HG03460 (cell line): ENCODE results near the gene DCAF10.
"Not testable (repeated sequence)": the region's sequence is repeated elsewhere in the genome, so short reads cannot be mapped to it uniquely, and the experiment has no call there.

ENCODE experiments used
- ATAC-seq: cut with Tn5 transposase; IDR thresholded peaks from one replicate; pipeline ENCODE4 v1.9.1; 2021; ENCODE audit not compliant: unreplicated experiment

The DCAF10 gene, protein sequence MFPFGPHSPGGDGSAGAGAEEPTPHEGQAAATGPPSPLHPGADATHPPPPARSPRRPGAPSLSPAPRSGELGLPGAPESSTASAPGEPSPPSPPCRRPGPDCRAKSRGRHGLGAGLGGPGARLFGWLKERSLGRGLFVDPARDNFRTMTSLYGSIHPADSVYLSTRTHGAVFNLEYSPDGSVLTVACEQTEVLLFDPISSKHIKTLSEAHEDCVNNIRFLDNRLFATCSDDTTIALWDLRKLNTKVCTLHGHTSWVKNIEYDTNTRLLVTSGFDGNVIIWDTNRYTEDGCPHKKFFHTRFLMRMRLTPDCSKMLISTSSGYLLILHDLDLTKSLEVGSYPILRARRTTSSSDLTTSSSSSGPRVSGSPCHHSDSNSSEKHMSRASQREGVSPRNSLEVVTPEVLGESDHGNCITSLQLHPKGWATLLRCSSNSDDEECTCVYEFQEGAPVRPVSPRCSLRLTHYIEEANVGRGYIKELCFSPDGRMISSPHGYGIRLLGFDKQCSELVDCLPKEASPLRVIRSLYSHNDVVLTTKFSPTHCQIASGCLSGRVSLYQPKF

DNA sequence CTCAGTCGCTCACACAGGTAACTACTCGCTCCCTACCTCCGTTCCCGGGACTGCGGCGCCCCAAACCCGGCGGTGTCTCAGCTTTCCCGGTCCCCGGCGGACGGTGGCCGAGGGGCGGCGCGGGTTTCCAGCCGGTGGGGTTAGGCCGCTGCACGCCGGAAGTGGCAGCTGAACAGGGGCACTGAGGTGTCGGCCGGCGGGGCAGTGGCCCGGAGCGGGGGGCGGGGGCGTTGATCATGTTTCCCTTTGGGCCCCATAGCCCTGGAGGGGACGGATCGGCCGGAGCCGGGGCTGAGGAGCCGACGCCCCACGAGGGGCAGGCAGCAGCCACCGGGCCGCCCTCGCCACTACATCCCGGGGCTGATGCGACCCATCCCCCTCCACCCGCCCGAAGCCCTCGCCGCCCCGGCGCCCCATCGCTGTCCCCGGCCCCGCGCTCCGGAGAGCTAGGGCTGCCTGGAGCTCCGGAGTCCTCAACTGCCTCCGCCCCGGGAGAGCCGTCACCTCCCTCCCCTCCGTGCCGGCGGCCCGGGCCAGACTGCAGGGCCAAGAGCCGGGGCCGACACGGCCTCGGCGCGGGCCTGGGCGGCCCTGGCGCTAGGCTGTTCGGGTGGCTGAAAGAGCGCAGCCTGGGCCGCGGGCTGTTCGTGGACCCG, at the start of gene DCAF10:
TSS of gene DCAF10 (plus strand) at position 167 of the 656 bp plus-strand sequence. CDS start at position 237, 70 bp downstream.
- peak; percentile 59 for ATAC-seq

DNA sequence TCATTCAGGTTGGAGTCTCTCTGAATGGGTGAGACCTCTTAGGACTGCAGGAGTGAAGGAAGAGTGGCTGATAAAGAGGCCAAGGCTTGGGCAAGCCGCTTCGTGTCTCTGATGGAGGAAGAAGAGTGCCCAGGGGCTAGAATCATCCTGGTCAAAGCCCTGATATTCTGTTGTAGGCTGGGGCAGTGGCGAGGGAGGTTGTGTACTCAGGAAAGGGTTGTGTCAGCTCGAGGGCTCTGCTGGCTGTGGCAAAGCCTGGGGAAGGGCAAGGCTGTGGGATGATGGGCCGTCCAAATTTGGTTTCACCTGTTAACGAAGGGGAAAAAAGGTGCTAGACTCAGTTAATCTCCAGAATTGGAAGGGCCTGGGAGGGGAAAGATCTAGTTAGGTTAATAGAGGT, 49.4 kb upstream of the DCAF10 start:
- ATAC-seq, result no peak

DNA sequence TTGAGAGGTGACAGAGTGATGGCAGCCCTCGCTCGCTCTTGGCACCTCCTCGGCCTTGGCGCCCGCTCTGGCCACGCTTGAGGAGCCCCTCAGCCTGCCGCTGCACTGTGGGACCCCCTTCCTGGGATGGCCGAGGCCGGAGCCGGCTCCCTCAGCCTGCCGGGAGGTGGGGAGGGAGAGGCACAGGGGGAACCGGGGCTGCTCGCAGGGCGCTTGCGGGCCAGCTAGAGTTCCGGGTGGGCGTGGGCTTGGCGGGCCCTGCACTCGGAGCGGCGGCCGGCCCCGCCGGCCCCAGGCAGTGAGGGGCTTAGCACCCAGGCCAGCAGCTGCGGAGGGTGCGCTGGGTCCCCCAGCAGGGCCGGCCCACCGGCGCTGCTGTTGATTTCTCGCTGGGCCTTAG, 48.9 kb upstream of the DCAF10 start:
- not testable (repeated sequence) for ATAC-seq

DNA sequence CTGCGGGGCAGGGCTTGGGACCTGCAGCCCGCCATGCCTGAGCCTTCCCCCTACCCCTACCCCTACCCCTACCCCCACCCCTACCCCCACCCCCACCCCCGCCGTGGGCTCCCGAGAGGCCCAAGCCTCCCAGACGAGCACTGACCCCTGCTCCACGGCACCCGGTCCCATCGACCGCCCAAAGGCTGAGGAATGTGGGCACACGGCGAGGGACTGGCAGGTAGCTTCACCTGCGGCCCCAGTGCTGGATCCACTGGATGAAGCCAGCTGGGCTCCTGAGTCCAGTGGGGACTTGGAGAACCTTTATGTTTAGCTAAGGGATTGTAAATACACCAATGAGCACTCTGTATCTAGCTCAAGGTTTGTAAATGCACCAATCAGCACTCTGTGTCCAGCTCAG, 48.5 kb upstream of the DCAF10 start:
- ATAC-seq, result not testable (repeated sequence)

DNA sequence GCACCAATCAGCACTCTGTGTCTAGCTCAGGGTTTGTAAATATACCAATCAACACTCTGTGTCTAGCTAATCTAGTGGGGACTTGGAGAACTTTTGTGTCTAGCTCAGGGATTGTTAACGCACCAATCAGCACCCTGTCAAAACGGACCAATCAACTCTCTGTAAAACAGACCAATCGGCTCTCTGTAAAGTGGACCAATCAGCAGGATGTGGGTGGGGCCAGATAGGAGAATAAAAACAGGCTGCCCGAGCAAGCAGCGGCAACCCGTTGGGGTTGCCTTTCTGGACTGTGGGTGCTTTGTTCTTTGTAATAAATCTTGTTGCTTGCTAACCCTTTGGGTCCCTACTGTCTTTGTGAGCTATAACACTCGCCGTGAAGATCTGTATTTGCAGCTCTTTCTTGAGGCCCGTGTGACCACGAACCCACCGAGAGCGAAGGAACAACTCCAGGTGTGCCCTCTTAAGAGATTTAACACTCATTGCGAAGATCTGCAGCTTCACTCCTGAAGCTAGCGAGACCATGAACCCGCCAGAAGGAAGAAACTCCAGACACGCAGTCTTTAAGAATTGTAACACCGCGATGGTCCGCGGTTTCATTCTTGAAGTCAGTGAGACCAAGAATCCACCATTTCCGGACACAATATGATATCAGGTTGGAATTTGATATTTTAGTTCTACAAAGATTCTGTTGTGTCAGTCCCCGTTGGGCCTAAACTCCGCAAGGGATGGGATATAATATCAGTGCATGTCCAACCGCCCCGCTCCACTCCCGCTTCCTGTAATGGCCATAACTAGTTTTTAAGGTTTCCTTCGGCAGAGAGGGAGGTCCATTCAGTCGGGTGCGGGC, 47.7 kb upstream of the DCAF10 start:
- ATAC-seq, result no peak

DNA sequence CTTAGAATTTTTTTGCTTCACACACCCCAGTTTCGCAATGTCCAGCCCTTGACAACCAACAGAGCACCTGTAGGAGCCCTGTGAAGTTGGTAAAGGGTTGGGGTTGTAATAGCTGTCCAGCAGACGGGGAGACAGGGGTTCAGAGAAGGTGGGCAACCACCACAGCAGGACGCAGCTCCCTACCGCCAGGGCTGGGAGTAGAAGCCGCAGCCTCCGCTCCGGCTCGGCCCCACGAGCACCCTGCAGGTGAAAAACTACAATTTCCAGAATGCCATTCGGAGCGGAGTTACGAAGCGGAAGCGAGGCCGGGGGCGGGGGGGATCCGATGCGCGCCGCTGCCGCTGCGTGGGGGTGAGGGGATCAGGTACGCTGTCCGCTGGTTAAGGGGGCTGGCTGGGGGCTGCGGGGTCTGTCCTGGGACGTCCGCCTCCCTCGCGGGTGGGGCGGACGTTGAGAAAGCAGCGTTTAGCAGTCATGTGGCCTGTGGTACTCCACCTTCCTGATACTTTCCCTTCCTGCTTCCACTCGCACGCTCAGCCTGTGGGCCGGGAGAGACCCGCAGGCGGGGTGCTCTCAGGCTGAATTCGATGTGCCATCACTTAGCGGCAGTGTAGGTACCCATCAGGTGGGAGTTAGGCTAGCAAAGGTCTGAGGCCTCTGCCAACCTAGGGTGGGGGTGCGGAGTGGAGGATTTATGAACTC, 47.0 kb upstream of the DCAF10 start, which contains the start of gene TRMT10B:
TSS of gene TRMT10B (plus strand) at position 317 of the 702 bp plus-strand sequence. CDS start 8,127 bp downstream, outside the sequence.
- ATAC-seq, result peak; percentile 85

DNA sequence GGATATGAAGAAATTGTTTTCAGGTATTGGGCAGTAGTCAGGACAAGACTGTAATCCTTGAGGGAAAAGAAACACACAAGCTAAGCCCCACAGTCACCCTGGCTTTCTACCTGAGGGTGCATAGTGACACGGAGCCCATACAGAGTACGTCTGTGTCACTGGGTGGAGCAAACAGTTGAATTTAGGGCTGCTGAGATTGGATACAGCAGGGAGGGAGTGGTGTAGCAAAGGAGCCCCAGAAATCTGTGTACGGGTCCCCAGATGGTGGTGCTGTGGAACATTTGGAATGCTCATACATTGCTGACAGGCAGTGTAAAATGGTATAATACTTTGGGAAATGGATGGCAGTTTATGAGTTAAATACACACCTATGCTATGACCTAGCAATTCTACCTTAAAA, 41.9 kb upstream of the DCAF10 start:
- ATAC-seq, result no peak

DNA sequence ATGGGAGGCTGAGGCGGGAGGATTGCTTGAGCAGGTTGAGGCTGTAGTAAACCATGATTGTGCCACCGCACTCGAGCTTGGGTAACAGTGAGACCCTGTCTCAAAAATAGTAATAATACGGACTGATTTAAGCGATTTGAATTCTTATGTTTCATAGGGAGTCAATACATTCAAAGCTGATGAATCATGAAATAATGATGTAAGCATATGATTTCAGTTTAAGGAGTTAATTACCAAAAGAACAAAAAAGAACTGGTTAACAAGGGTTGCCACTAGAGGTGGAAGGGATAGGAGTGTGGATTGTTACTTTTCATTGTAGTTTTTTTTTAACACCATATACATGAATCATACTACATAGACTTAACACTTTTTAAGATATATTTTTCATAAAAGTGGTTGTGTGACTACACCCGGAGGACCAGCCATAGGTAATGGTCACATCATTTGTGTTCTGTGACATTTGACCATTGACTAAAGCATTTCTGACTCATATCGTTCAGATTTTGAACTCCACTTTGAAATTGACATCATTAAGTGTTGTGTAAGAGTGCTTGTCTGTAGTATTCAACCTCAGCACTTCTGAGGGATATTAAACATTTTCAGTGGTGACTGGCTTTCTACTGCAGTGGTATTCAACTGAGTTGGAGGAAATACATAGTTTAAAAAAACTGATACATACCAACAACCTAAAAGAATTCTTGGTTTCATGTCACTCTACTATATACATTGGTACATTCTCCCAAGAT, 40.0 kb upstream of the DCAF10 start:
- no peak for ATAC-seq

DNA sequence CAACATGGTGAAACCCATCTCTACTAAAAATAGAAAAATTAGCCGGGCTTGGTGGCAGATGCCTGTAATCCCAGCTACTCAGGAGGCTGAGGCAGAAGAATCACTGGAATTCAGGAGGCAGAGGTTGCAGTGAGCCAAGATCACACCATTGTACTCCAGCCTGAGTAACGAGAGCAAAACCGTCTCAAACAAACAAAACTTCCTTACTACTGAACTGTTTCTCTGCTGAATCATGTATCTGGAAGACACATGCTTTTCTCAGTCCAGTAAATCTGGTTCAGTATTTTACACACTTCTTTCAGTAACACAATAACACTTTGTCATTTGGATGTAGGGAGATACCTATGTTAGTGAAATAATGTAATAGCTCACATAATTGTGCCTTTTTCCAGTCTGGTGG, 39.1 kb upstream of the DCAF10 start:
- no peak for ATAC-seq

DNA sequence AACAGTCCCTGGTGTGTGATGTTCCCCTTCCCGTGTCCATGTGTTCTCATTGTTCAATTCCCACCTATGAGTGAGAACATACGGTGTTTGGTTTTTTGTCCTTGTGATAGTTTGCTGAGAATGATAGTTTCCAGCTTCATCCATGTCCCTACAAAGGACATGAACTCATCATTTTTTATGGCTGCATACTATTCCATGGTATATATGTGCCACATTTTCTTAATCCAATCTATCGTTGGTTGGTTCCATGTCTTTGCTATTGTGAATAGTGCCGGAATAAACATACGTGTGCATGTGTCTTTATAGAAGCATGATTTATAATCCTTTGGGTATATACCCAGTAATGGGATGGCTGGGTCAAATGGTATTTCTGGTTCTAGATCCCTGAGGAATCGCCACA, 35.3 kb upstream of the DCAF10 start:
- ATAC-seq, result not testable (repeated sequence)

DNA sequence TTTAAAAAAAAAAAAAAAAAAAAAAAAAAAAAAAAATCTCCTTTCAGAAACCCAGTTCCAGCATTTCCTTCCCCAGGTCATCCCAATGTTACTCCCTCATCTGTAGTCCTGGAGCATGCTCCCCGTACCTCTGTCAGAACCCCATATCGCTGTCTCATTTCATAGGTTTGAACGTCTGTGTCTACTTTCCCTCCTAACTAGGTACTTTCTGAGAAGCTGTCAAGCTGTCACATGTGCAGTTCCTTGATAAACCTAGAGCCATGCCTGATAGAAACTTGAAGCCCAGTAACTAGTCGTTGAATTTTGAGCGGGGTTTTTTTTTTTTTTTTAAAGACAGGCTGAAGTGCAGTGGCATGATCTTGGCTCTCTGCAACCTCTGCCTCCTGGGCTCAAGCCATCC, 31.3 kb upstream of the DCAF10 start:
- ATAC-seq, result no peak

DNA sequence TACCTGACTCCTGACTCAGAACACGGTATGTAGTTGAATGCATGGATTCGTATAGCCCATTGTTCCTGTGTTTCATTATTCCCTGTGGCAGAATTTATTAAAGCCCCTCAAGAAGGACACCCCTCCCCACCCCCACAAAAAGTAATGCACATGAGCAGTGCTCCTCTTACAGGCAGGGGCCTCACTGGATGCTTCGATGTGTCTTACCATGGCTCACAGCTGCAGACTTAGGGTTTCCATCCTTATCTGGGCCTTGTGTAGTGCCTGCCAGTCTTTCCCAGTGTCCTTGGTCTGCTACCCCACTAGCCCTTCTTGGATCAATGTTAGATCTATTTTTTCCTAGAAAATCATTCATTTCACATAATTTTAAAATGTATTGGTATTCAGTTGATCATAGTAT, 30.6 kb upstream of the DCAF10 start:
- no peak for ATAC-seq

DNA sequence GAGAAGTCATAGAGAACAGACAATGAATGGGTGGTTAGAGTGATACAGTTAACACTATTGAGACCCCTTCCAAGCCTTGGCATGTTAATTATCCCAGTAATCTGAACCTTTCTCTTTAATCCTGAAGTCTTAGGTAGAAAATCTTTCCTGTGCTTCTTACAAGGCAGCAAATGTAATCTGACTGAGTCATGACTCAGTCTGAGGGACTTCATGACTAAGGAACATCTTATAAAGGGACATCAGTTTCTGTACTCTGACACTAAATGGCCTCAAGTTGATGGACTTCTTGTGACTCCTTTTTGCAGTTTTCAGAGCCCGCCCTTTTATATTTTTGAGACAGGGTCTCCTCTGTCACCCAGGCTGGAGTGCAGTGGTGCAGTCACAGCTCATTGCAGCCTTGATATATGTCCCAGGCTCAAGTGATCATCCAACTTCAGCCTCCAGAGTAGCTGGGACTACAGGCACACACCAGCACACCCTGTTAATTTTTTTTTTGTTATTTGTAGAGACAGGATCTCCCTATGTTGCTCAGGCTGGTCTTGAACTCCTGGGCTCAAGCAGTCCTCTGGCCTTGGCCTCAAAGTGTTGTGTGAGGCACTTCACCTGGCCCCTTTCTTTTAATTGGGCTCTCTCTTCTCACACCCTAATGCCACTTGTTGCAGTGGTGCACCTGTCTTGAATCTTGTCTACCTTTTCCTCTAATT, 25.2 kb upstream of the DCAF10 start:
- no peak for ATAC-seq

DNA sequence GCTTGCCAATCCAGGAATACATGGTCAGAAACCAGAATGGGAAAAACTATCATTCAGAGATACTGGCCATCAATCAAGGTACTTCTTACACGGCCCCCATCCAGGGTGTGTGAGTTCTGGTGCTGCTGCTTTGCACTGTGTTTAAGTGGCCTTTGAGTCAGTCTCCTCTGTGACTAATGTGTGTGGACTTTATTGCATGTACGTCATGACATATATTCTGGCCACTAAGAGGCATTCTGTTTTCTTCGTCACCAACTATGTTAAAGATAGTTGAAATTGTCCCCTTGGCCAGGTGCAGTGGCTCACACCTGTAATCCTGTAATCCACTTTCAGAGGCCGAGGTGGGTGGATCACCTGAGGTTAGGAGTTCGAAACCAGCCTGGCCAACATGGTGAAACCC, 24.3 kb upstream of the DCAF10 start:
- ATAC-seq, result no peak

DNA sequence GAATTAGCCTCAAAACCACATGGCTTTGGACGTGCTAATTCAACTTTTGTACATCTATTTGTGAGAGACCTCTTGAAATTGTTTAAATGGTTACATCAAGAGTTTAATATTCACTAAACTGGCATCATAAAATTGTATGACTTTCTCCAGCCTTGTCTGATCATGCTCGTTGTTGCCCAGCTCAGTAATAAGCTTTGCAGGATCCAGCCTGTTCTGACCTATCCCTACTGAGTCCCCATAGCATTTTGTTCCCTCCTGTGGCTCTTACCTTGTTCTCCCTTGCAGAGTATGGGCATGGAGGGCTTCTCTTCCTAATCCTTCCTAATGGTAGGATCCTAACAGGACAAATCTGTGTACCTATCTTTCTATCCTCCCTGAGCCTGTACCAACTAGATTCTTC, 22.1 kb upstream of the DCAF10 start:
- no peak for ATAC-seq

DNA sequence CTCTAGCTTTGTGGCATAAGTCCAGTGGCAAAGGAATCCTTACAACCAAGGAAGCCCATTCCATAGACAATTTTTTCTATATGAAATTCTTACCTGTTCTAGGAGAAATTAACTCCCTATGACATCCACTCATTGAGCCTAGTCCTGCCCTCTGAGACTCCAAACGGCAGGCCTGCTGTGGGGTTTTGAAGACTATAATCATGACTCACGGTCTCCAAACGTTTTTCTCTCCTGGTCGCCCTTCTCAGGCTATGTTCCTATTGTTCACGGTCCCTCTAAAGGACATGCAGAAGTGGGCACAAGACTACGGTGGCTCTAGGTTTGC, 16.3 kb upstream of the DCAF10 start:
- no peak for ATAC-seq

DNA sequence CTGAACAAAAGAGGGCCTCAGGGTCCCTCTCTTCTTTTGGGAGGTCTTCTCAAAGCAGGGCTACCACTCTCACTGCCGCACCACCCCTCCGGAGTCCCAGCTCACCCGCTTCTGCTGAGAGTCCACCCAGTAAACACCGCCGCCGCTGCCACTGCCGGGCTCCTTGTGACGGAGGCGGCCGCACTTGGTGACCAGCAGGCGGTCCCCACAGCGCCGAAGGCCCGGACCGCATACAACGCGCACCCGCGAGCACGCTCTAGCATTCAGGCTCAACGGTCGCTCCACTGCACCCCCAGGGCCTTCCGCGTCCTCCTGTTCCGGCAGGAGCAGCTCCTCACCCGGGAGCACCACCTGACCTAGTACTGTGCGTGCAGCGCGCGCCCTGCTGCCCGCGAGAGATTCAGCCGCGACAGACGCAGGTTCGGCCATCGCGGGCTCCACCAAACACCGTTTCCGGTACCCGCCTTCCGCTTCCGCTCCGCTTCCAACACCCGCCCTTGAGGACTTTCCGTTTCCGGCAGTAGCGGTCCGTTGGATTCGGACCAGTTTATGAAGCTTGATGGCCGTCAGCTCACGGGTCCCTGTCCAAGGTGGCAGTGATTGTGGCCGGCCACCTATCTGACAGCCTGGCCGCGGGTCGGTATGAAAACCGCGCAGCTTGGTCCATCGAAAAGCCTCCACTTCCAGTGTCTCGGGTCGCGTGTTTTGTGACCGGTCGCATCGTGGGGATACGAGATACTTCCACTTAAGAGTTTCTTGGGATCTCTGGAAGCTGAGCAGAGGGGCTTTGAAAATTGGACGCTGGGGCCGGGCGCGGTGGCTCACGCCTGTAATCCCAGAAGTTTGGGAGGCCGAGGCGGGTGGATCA, 15.7 kb upstream of the DCAF10 start, which contains the start of gene EXOSC3:
TSS of gene EXOSC3 (minus strand) at position 449 of the 868 bp plus-strand sequence. CDS start at position 429, 20 bp downstream.
- ATAC-seq, result peak; percentile 95

DNA sequence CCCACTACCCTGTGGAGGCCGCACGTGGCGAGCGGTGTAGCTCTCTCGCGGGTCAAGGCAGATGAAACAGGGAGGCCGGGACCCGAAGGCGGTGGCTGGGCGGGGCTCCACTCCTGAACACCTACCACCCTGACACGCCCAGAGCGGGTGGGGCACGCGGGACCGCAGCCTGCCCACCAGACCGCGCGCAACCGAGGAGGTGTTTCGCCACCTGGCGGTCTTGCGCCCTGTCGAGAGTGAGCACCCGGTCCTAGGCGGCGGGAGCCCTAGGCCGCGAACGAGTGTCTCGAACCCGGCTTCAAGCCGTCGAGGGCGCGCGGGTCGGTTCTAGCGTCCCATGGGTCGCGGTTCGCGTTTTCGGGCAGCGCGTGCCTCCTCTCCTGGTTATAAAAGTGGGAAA, 13.5 kb upstream of the DCAF10 start:
- no peak for ATAC-seq
